Stimulated activated naive B cell treated with anti-CD40 and anti-IgM and Interleukin-4, amounts not matched to agents 10 μg/mL and 1 μg/mL and 100 μg/mL, for 72 hours (primary cell): ENCODE data around the gene SORCS1.

Source experiments
- ATAC-seq, 2 donors: fragments of 150-1000 bp; cut with Tn5 transposase; replicated peaks; 2 replicates each; pipeline ENCODE4 v1.10.0; 2021; ENCODE audit warnings: moderate library complexity in 1 of 2
- DNase-seq: peaks from one replicate; pipeline ENCODE4 v3.0.0; 2021
- H3K27ac Mint-ChIP-seq: one replicate; pipeline ENCODE4 v1.8.0; 2022; ENCODE audit warnings: mild to moderate bottlenecking, mixed read lengths
- H3K27me3 Mint-ChIP-seq, 2 donors: one replicate each; pipeline ENCODE4 v1.8.0; 2022; ENCODE audit warnings: mixed read lengths in 2 of 2
- H3K36me3 Mint-ChIP-seq, 2 donors: one replicate each; pipeline ENCODE4 v1.8.0; 2022; ENCODE audit warnings: mixed read lengths in 2 of 2, mild to moderate bottlenecking in 1 of 2
- H3K4me1 Mint-ChIP-seq, 2 donors: one replicate each; pipeline ENCODE4 v1.8.0; 2022; ENCODE audit warnings: mixed read lengths in 2 of 2, mild to moderate bottlenecking in 1 of 2
- H3K4me3 Mint-ChIP-seq, 2 donors: one replicate each; pipeline ENCODE4 v1.8.0; 2022; ENCODE audit warnings: mild to moderate bottlenecking in 2 of 2, mixed read lengths in 2 of 2, moderate library complexity in 1 of 2
- H3K9me3 Mint-ChIP-seq, 2 donors: one replicate each; pipeline ENCODE4 v1.8.0; 2022; ENCODE audit warnings: mixed read lengths in 2 of 2, mild to moderate bottlenecking in 1 of 2

SORCS1 gene

DNA sequence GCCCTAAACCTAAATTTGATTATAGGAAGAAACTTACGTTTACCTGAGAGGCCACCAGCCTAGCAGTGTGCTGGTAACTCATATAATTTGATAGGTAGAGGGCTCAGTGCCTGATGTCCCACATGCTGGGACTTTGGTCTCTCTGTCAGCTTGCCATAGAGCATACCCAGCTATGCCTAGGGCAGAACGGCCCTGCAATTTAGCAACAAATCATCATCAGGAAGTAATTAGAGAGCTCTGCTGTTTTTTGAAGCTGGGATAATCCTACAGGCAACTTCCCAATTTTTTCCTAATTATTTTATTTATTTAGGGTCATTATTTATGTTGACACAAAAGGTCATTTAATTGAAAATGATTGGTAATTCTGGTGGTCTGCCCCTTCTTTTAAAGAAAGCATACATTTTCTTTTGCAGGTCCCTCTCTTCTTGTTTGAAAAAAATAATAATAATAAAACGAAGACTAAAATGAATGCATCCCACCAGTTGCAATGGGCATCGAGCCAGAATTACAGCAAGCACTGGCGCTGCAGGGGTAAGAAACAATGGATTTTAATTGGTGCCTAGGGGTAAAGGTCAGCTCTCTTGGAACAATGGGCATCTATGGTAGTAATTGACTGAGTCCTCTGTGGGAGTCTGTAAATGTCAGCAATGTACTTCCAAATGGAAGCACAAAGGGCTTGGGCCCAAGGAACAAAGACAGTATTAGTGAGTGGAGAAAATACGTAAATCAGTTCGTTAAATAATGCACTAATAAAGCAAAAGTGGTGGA lies 348.0 kb downstream of the SORCS1 start:
- H3K27ac Mint-ChIP-seq: no peak overlapping the region
- no peak for ATAC-seq
- no peaks in the 10 kb centered on the region for H3K27me3 Mint-ChIP-seq
- H3K4me1 Mint-ChIP-seq: peaks cover 5 to 21% of the 10 kb centered on the region in 2 donors
- H3K36me3 Mint-ChIP-seq: no peaks in the 10 kb centered on the region
- no peak for DNase-seq
- no peaks in the 10 kb centered on the region for H3K9me3 Mint-ChIP-seq
- H3K4me3 Mint-ChIP-seq: no peak overlapping the region

DNA sequence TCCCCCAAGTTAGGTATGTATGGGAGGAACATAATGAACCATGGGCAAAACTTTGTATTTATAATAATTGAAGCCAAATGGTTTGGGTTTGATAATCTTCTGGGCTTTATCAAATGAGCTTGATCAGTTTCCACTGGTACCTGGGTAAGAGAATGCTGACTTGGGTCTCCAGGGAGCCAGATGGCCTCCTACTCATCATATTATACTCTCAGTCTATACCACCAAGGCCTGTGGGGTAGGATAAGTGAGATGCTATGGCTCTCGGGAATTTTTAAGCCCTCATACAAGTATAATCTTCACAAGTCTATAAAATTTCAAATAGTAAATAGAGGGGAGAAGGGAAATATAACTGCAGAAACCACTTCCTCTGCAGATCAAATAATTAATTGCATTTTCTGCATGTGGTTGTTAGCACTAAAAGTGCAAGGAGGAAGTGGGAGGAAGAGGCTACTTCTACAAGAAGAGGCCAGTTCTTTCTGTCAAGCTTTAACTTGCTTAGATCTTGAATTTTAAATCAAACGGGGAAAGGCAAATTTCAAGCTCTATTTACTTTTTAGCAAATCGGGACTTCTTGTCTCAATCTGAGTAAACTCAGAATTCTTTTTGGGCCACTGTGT lies 349.0 kb downstream of the SORCS1 start:
- DNase-seq (no peak), ATAC-seq (peak; percentile 65 to 70)
- peaks cover 5 to 18% of the 10 kb centered on the region in 2 donors for H3K4me1 Mint-ChIP-seq
- H3K36me3 Mint-ChIP-seq: no peaks in the 10 kb centered on the region
- peak overlapping the region; percentile 31 for H3K27ac Mint-ChIP-seq
- H3K4me3 Mint-ChIP-seq: no peak overlapping the region
- H3K27me3 Mint-ChIP-seq: no peaks in the 10 kb centered on the region
- H3K9me3 Mint-ChIP-seq: no peaks in the 10 kb centered on the region

DNA sequence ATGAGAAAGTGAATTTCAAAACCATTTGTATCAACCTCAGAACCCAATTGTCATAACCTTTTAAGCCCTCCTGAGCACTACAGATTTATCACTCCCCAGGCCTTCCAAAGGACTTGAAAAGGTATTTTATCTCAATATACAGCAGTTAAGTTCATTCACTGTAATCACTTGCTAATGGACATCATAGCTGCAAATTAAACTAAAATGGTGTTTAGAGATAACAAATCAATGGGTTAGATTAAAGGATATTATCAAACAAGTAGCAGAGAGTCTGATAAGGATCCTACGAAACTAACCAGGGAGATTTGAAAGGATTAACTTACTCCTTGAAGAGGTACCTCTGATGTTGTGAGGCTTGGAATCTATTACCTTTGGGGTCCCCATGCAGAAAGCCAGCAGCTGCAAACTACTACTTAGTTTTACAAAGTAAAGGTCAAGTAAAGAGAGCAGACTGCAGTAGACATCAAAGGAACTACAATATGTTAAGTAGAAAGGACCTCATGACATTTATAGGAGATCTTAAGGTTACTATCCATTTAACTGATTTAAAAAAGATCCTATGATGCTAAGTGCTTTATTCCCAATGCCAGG lies 359.4 kb downstream of the SORCS1 start:
- H3K4me1 Mint-ChIP-seq: no peaks in the 10 kb centered on the region

DNA sequence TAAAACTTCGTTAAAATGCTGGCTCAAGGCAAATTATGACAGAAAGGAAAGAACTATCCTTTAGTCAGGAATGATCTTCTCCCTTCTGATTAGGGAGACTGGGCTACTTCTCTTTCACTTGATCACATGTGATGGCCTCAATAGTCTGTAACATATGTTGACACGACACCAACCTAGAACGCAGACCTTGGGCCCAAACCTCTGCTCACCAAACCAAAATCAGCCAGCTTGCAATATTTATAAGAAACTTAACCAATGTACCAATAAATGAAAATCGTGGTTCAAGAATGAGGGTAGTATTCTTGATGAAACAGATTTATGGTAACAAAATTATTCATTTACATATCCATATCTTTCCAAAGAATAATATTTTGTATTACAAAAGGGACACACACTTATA lies 361.6 kb downstream of the SORCS1 start:
- Mint-ChIP-seq H3K4me1 (no peaks in the 10 kb centered on the region), H3K36me3 (no peaks in the 10 kb centered on the region), H3K4me3 (no peak overlapping the region), H3K9me3 (peaks cover 0 to 1% of the 10 kb centered on the region in 2 donors), H3K27ac (no peak overlapping the region), H3K27me3 (no peaks in the 10 kb centered on the region)
- no peak for DNase-seq
- ATAC-seq: no peak

More for the DNA sequence above, 359.4 kb downstream of the SORCS1 start:
- no peaks in the 10 kb centered on the region for H3K36me3 Mint-ChIP-seq
- no peaks in the 10 kb centered on the region for H3K9me3 Mint-ChIP-seq
- H3K27ac Mint-ChIP-seq: no peak overlapping the region
- no peak for DNase-seq
- H3K4me3 Mint-ChIP-seq: no peak overlapping the region
- no peak for ATAC-seq
- H3K27me3 Mint-ChIP-seq: no peaks in the 10 kb centered on the region

DNA sequence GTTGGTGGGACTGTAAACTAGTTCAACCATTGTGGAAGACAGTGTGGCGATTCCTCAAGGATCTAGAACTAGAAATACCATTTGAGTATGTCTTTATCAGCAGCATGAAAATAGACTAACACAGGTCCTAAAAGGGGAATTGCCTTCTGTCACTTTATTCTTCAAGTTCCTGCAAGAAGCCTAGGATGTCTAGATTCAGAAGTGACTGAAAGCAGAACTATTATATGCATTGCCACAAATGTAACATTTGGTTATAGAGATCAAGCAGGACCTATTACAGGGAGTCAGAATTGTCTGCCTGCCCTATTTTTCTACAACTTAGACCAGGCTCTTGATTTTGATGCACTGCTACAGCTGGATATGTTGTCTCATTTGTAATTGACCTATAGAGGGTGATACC lies 364.7 kb downstream of the SORCS1 start:
- no peaks in the 10 kb centered on the region for H3K4me1 Mint-ChIP-seq
- no peak overlapping the region for H3K27ac Mint-ChIP-seq
- ATAC-seq: no peak

DNA sequence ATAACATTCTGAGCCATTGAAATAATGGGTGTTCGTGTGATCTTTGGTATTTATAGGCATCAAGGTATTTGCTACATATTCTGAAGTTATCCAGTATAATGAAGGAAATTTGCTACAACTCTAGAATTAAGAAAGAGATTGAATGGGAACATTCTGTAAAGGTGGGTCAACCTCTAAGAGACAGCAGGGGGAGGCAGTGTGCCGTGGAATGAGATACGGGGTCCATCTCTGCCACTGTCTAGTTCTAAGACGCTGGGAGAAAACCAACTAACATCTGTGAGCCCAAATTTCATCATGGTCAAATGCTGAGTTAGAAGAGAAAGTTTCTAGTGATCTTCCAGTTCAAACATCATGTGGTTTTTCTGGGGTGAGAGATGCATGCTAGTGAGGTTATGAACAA lies 368.9 kb downstream of the SORCS1 start:
- Mint-ChIP-seq H3K36me3 (no peaks in the 10 kb centered on the region), H3K4me3 (no peak overlapping the region), H3K4me1 (no peaks in the 10 kb centered on the region), H3K9me3 (peaks cover 0 to 1% of the 10 kb centered on the region in 2 donors), H3K27ac (no peak overlapping the region), H3K27me3 (no peaks in the 10 kb centered on the region)
- DNase-seq: peak; percentile 20
- peak; percentile 79 to 80 for ATAC-seq

More for the DNA sequence above, 364.7 kb downstream of the SORCS1 start:
- H3K4me3 Mint-ChIP-seq: no peak overlapping the region
- no peaks in the 10 kb centered on the region for H3K27me3 Mint-ChIP-seq
- no peaks in the 10 kb centered on the region for H3K36me3 Mint-ChIP-seq
- DNase-seq: no peak
- peaks cover 0 to 1% of the 10 kb centered on the region in 2 donors for H3K9me3 Mint-ChIP-seq

DNA sequence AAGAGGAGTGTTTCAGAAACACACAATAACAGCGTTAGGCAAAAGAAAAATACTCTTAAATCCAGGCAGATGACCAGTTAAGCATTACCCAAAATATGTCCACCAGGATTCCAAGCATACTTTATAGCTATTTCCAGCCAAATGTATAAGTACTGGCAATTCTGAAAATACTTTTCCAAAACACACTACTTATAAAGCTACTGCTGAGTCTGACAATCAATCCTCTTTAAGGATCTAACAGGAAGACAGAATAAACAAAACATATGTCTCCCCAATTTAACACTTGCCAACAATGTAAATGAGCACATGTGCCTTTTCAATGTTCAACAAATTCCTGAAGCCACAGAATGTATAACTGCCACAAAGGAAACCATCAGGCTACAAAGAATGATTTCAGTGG lies 370.9 kb downstream of the SORCS1 start:
- no peak overlapping the region for H3K4me3 Mint-ChIP-seq

DNA sequence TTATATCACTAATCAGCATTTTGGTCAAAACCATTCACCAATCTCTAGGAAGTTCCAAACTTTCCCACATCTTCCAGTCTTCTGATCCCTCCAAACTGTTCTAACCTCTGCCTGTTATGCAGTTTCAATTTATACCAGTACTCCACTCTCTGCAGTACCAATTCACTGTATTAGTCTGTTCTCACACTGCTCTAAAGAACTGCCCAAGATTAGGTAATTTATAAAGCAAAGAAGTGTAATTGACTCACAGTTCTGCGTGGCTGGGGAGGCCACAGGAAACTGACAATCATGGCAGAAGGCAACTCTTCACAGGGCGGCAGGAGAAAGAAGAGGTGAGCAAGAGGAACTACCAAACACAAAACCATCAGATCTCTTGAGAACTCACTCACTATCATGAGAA lies 374.9 kb downstream of the SORCS1 start:
- no peak for DNase-seq
- H3K9me3 Mint-ChIP-seq: peaks cover 0 to 2% of the 10 kb centered on the region in 2 donors
- ATAC-seq: no peak
- H3K4me3 Mint-ChIP-seq: no peak overlapping the region
- no peaks in the 10 kb centered on the region for H3K4me1 Mint-ChIP-seq
- H3K36me3 Mint-ChIP-seq: no peaks in the 10 kb centered on the region
- no peak overlapping the region for H3K27ac Mint-ChIP-seq
- H3K27me3 Mint-ChIP-seq: no peaks in the 10 kb centered on the region

More for the DNA sequence above, 370.9 kb downstream of the SORCS1 start:
- DNase-seq: no peak
- Mint-ChIP-seq H3K9me3 (peaks cover 0 to 2% of the 10 kb centered on the region in 2 donors), H3K27me3 (no peaks in the 10 kb centered on the region), H3K4me1 (no peaks in the 10 kb centered on the region), H3K27ac (no peak overlapping the region), H3K36me3 (no peaks in the 10 kb centered on the region)
- no peak for ATAC-seq

DNA sequence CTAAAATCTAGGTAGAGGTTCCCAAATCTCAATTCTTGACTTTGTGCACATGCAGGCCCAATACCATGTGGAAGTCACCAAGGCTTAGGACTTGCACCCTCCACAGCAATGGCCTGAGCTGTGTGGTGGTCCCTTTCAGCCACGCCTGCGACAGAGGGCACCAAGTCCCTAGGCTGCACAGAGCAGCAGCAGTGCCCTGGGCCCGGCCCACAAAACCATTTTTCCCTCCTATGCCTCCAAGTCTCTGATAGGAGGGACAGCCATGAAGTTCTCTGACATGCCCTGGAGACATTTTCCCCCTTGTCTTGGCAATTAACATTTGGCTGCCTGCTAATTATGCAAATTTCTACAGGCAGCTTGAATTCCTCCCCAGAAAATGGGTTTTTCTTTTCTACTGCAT lies 375.5 kb downstream of the SORCS1 start:
- Mint-ChIP-seq H3K4me1 (no peaks in the 10 kb centered on the region), H3K36me3 (no peaks in the 10 kb centered on the region), H3K9me3 (peaks cover 0 to 2% of the 10 kb centered on the region in 2 donors), H3K4me3 (no peak overlapping the region), H3K27me3 (no peaks in the 10 kb centered on the region), H3K27ac (no peak overlapping the region)
- ATAC-seq (no peak), DNase-seq (no peak)

DNA sequence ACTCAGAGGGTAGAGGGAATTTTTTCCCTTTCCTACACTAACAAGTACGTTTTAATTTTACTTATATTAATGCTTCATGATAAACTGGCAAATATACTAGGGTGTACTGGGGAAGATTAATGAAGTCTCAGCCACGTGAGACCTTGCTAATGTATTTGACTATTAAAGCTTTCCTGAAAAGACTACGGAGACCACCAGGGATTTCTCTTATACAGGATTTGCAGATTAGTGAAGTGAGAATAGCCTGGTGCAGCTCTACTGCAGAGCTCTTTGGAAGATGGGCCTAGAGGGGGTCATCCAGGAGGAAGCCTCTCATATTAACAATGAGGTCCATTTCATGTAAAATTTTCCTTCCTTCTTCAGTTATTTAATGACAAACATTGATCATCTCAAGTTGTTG lies 379.0 kb downstream of the SORCS1 start:
- H3K27me3 Mint-ChIP-seq: no peaks in the 10 kb centered on the region
- ATAC-seq: no peak
- no peak for DNase-seq
- no peak overlapping the region for H3K27ac Mint-ChIP-seq
- no peak overlapping the region for H3K4me3 Mint-ChIP-seq
- no peaks in the 10 kb centered on the region for H3K36me3 Mint-ChIP-seq
- peaks cover 0 to 2% of the 10 kb centered on the region in 2 donors for H3K9me3 Mint-ChIP-seq
- no peaks in the 10 kb centered on the region for H3K4me1 Mint-ChIP-seq

DNA sequence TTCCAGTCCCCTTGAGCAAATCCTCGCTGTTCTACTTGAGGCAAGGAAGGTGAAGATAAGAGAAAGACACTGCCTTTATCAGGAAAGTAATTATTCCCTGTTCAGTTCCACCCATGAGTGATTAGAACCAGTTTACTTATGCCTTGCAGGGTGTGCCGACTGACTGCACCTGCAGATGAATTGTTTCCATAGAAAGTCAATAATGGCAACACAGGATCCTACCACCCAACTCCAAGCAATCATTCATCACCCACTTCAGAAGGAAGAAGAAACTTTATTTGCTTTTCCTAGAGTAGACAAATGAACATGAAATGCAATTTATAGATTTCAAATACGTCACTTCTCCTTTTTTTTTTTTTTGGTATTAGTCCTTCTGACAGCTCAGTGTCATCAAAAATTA lies 383.9 kb downstream of the SORCS1 start:
- Mint-ChIP-seq H3K36me3 (no peaks in the 10 kb centered on the region), H3K27ac (no peak overlapping the region), H3K9me3 (no peaks in the 10 kb centered on the region), H3K4me1 (no peaks in the 10 kb centered on the region), H3K4me3 (no peak overlapping the region), H3K27me3 (no peaks in the 10 kb centered on the region)
- no peak for DNase-seq
- ATAC-seq: no peak

DNA sequence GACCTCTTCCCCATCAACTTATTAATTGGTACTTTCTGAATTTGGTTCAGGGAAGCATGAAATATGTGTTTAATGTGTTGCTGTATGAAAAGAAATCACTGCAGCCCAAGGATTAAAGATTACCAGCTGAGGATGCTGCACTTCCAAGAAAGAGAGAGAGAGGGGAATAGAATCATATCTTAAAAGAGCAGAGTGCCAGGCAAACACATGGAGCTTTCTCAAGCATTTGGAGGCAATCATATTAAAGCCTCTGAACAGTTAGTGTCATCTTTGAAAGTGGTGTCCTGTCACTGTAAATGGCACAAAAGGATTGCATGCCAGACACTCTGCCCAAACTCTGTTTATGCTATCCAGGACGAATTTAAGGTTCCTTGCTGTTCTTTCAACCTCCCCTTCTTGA lies 386.7 kb downstream of the SORCS1 start:
- H3K36me3 Mint-ChIP-seq: no peaks in the 10 kb centered on the region
- H3K4me1 Mint-ChIP-seq: no peaks in the 10 kb centered on the region
- no peaks in the 10 kb centered on the region for H3K9me3 Mint-ChIP-seq
- DNase-seq (no peak), ATAC-seq (no peak)
- H3K4me3 Mint-ChIP-seq: no peak overlapping the region
- H3K27ac Mint-ChIP-seq: no peak overlapping the region
- no peaks in the 10 kb centered on the region for H3K27me3 Mint-ChIP-seq

DNA sequence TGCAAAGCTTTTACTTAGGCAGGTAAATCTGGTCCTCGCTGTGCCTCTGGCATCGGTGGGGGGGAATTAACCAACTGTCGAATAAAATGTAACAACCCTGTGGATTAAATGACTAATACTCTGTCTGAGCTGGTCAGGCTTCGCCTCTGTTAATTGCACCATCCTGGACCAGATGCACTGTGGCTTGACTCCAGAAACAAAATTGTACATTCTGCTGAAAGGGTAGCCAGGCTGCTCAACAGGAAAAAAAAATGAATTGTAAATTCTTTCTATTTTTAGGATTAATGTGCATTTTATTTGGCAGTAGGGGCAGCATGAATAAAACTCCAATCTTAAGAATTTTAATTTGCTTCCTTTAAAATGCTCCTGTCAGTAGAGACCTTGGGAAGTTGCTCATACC lies 389.4 kb downstream of the SORCS1 start:
- no peaks in the 10 kb centered on the region for H3K36me3 Mint-ChIP-seq
- DNase-seq (no peak), ATAC-seq (no peak)
- no peak overlapping the region for H3K27ac Mint-ChIP-seq
- H3K9me3 Mint-ChIP-seq: no peaks in the 10 kb centered on the region
- no peaks in the 10 kb centered on the region for H3K27me3 Mint-ChIP-seq
- no peaks in the 10 kb centered on the region for H3K4me1 Mint-ChIP-seq
- no peak overlapping the region for H3K4me3 Mint-ChIP-seq

DNA sequence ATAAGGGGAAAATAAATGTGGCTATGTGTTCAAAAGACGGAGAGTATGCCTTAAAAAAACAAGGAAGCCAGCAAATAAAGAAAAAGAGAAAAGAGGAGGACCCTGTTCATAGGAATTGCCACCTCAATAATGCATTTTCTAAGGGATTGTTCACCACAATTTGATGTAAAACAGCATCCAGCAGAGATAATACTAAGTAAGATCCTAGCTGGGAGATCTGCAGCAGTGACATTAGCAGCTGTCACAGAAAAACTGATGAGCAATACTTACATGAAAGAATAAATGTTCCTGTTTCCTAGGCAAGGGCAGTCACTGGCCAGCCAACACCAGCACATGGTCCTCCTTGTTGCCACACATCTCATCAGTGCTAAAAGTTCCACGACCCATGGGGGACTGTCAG lies 391.5 kb downstream of the SORCS1 start:
- Mint-ChIP-seq H3K27me3 (no peaks in the 10 kb centered on the region), H3K9me3 (no peaks in the 10 kb centered on the region), H3K4me3 (no peak overlapping the region), H3K4me1 (no peaks in the 10 kb centered on the region), H3K36me3 (no peaks in the 10 kb centered on the region), H3K27ac (no peak overlapping the region)
- ATAC-seq (no peak), DNase-seq (no peak)

DNA sequence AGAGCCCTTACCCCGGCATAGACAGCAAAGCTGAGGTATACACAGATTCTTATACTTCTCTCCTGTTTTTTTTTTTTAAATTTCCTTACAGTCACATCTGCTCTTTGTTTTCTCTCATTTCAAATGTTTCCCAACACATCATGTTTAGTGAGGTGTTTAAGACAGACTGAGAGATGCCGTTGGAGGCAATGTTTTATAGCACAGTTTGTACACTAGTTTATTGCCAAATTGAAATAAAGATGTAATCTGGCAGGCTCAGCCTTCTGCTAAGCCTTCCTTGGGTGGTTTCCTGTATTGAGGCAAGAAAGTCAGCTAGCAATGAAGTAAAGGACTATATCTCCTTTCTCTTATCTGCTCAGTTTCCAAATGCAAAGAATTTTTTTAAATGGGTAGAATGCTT lies 393.4 kb downstream of the SORCS1 start:
- Mint-ChIP-seq H3K27me3 (no peaks in the 10 kb centered on the region), H3K9me3 (no peaks in the 10 kb centered on the region), H3K4me1 (no peaks in the 10 kb centered on the region), H3K4me3 (no peak overlapping the region), H3K36me3 (no peaks in the 10 kb centered on the region), H3K27ac (no peak overlapping the region)
- DNase-seq: no peak
- ATAC-seq: no peak
